Subcutaneous adipose tissue (tissue), 4 donors: ENCODE measurements around the gene DSCAML1. TPM values are rescaled to one million over a fixed set of nuclear protein-coding genes. Genes with fewer than 3 reads are reported as not detected.

Experiments
- CTCF ChIP-seq: fragments of 450-650 bp; IDR thresholded peaks from one replicate; pipeline ENCODE4 v1.5.1; 2016; ENCODE audit warnings: low read depth, mild to moderate bottlenecking, control low read depth, antibody characterized with exemption, moderate library complexity
- total RNA-seq, 4 donors: library from RNA; depleted of rRNA; stranded (reverse); fragments of >200 nt; gene quantifications; one replicate each; pipeline ENCODE4 v1.1.0, GENCODE V29; 2016

Gene DSCAML1
- total RNA-seq, 4 donors from 2014 or later: 0.22 to 0.82 (median 0.75) TPM; not detected in 1

- no peak for TF ChIP-seq CTCF
Observed at GRCh38 chr11:117794772-117795629, 2.0 kb downstream of the DSCAML1 start.

GRCh38 chr11:117794135-117794534 lies 2.9 kb downstream of the DSCAML1 start:
- TF ChIP-seq CTCF: no peak

- TF ChIP-seq CTCF: no peak
Observed at GRCh38 chr11:117793583-117793982, 3.4 kb downstream of the DSCAML1 start.

GRCh38 chr11:117792992-117793391 lies 4.0 kb downstream of the DSCAML1 start:
- no peak for TF ChIP-seq CTCF

- no peak for TF ChIP-seq CTCF
Observed at GRCh38 chr11:117792241-117792640, 4.8 kb downstream of the DSCAML1 start.

- no peak for TF ChIP-seq CTCF
Observed at GRCh38 chr11:117790279-117790678, 6.7 kb downstream of the DSCAML1 start.

- no peak for TF ChIP-seq CTCF
Observed at GRCh38 chr11:117789241-117789640, 7.8 kb downstream of the DSCAML1 start.
